Glutamatergic neuron (in vitro differentiated cells): ENCODE results near the gene PRF1. TPM values are rescaled to one million over a fixed set of nuclear protein-coding genes. Genes with fewer than 3 reads are reported as not detected.

Experiments
- DNase-seq: peaks from one replicate; pipeline ENCODE4 v3.0.0; 2022
- H3K27ac Mint-ChIP-seq: one replicate; pipeline ENCODE4 v1.8.0; 2020; ENCODE audit warnings: mild to moderate bottlenecking, mixed read lengths, inconsistent platforms; ENCODE audit not compliant: unreplicated experiment
- H3K27me3 Mint-ChIP-seq: one replicate; pipeline ENCODE4 v1.8.0; 2020; ENCODE audit warnings: mild to moderate bottlenecking, moderate library complexity, mixed read lengths, inconsistent platforms; ENCODE audit not compliant: unreplicated experiment
- H3K36me3 Mint-ChIP-seq: one replicate; pipeline ENCODE4 v1.8.0; 2020; ENCODE audit warnings: mild to moderate bottlenecking, mixed read lengths, inconsistent platforms; ENCODE audit not compliant: unreplicated experiment
- H3K4me1 Mint-ChIP-seq: one replicate; pipeline ENCODE4 v1.8.0; 2020; ENCODE audit warnings: mild to moderate bottlenecking, low read depth, mixed read lengths, inconsistent platforms; ENCODE audit not compliant: unreplicated experiment
- H3K4me3 Mint-ChIP-seq: one replicate; pipeline ENCODE4 v1.8.0; 2020; ENCODE audit warnings: mild to moderate bottlenecking, mixed read lengths, inconsistent platforms; ENCODE audit not compliant: unreplicated experiment
- H3K9me3 Mint-ChIP-seq: one replicate; pipeline ENCODE4 v1.8.0; 2020; ENCODE audit warnings: mild to moderate bottlenecking, moderate library complexity, mixed read lengths, inconsistent platforms; ENCODE audit not compliant: unreplicated experiment
- CTCF ChIP-seq: fragments of 200-600 bp; sonication (generic); IDR thresholded peaks from one replicate; pipeline ENCODE4 v1.5.0; 2021; ENCODE audit not compliant: partially characterized antibody, unreplicated experiment
- total RNA-seq: library from RNA; stranded (reverse); fragmentation: NEBNext Ultra II Directional; extraction: Animal tissue kit (Norgen Biotek cat#: 25700); gene quantifications from one replicate; pipeline ENCODE4 v1.2.1, GENCODE V29; 2021; ENCODE audit not compliant: unreplicated experiment

The PRF1 gene
- total RNA-seq, 1 donor from 2014 or later: 2.6 TPM

GRCh38 chr10:70592746-70593512 lies 9.6 kb downstream of the PRF1 start:
- TF ChIP-seq CTCF: no peak
- DNase-seq: no peak
- Mint-ChIP-seq H3K9me3 (peaks cover 3% of the 10 kb centered on the region), H3K27me3 (no peaks in the 10 kb centered on the region), H3K27ac (no peak overlapping the region), H3K36me3 (no peaks in the 10 kb centered on the region), H3K4me3 (no peak overlapping the region), H3K4me1 (peaks cover 11% of the 10 kb centered on the region)

- H3K9me3 Mint-ChIP-seq: peaks cover 3% of the 10 kb centered on the region
- DNase-seq: no peak
- no peak overlapping the region for H3K4me3 Mint-ChIP-seq
- H3K27ac Mint-ChIP-seq: peak overlapping the region; percentile 46
- H3K27me3 Mint-ChIP-seq: no peaks in the 10 kb centered on the region
- H3K36me3 Mint-ChIP-seq: no peaks in the 10 kb centered on the region
- peaks cover 11% of the 10 kb centered on the region for H3K4me1 Mint-ChIP-seq
- no peak for TF ChIP-seq CTCF
Observed at GRCh38 chr10:70592186-70592735, 10.3 kb downstream of the PRF1 start.

GRCh38 chr10:70590655-70591416 lies 11.7 kb downstream of the PRF1 start:
- Mint-ChIP-seq H3K27me3 (no peaks in the 10 kb centered on the region), H3K4me1 (peaks cover 17% of the 10 kb centered on the region), H3K9me3 (peaks cover 3% of the 10 kb centered on the region), H3K4me3 (no peak overlapping the region), H3K36me3 (no peaks in the 10 kb centered on the region), H3K27ac (no peak overlapping the region)
- no peak for TF ChIP-seq CTCF
- no peak for DNase-seq

DNA sequence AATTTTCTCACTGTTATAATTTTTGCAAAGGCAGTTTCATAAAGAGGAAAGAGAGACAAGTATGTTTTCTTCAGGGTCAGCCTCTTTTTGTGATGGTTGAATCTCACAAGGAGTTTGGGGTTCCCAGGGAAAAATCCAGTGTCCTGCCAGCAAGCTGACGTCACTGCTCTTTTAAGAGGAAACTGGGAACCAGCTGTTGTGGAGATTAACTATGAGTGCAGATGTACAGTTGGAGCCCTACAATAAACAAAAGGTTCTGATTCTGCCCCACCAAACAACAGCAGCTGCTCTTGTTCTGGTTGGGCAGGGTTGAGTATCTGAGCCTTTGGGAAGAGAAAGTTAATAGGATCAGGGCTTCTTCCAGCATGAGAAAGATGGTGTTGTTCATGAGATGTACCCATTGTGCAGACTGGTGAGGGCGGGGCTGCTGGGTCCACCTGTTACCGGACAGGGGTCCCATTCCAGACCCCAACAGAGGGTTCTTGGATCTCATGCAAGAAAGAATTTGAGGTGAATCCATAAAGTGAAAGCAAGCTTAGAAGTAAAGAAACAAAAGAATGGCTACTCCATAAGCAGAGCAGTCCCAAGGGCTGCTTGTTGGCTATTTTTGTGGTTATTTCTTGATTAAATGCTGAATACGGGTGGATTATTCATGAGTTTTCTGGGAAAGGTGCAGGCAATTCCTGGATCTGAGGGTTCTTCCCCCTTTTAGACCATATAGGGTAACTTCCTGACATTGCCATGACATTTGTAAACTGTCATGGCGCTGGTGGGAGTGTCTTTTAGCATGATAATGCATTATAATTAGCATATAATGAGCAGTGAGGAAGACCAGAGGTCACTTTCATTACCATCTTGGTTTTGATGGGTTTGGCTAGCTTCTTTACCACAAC lies 12.5 kb downstream of the PRF1 start:
- Mint-ChIP-seq H3K27me3 (peaks cover 5% of the 10 kb centered on the region), H3K36me3 (no peaks in the 10 kb centered on the region), H3K4me3 (no peak overlapping the region), H3K27ac (no peak overlapping the region), H3K9me3 (peaks cover 3% of the 10 kb centered on the region), H3K4me1 (peaks cover 23% of the 10 kb centered on the region)
- TF ChIP-seq CTCF: no peak
- DNase-seq: no peak
